Amniotic epithelial cell (primary cell): ENCODE results near the gene TBC1D7.

Source experiments
- DNase-seq: peaks from one replicate; pipeline ENCODE4 v3.0.0-alpha.2; 2010; ENCODE audit warnings: low read depth

Gene TBC1D7

GRCh38 chr6:13290335-13290734 is 38.0 kb downstream of the TBC1D7 start:
- DNase-seq: peak; percentile 41

- peak; percentile 40 for DNase-seq
These were observed 38.5 kb downstream of the TBC1D7 start for GRCh38 chr6:13289789-13290318.

- no peak for DNase-seq
These were observed 39.4 kb downstream of the TBC1D7 start for GRCh38 chr6:13288969-13289391.

GRCh38 chr6:13288481-13288880 is 39.9 kb downstream of the TBC1D7 start:
- DNase-seq: no peak

- DNase-seq: no peak
These were observed 41.2 kb downstream of the TBC1D7 start for GRCh38 chr6:13287104-13287503.

GRCh38 chr6:13286181-13286580 is 42.2 kb downstream of the TBC1D7 start:
- DNase-seq: no peak

- DNase-seq: no peak
These were observed 42.6 kb downstream of the TBC1D7 start for GRCh38 chr6:13285705-13286104.

GRCh38 chr6:13284646-13285045 is 43.7 kb downstream of the TBC1D7 start:
- no peak for DNase-seq

- no peak for DNase-seq
These were observed 45.0 kb downstream of the TBC1D7 start for GRCh38 chr6:13283331-13283730.

GRCh38 chr6:13282393-13283069 is 45.8 kb downstream of the TBC1D7 start:
- no peak for DNase-seq

- peak; percentile 50 for DNase-seq
These were observed 46.7 kb downstream of the TBC1D7 start for GRCh38 chr6:13281686-13282085.

GRCh38 chr6:13280254-13280653 is 48.1 kb downstream of the TBC1D7 start:
- DNase-seq: no peak

- no peak for DNase-seq
These were observed 49.3 kb downstream of the TBC1D7 start for GRCh38 chr6:13278991-13279390.

- DNase-seq: no peak
These were observed 50.2 kb downstream of the TBC1D7 start for GRCh38 chr6:13278164-13278563.

GRCh38 chr6:13277231-13277630 is 51.1 kb downstream of the TBC1D7 start:
- no peak for DNase-seq

GRCh38 chr6:13275435-13275989 is 52.8 kb downstream of the TBC1D7 start:
- DNase-seq: no peak

- DNase-seq: no peak
These were observed 53.5 kb downstream of the TBC1D7 start for GRCh38 chr6:13274707-13275434.

GRCh38 chr6:13273931-13274706 is 54.2 kb downstream of the TBC1D7 start:
- DNase-seq: peak; percentile 41

GRCh38 chr6:13273202-13273930 is 55.0 kb downstream of the TBC1D7 start:
- DNase-seq: no peak

GRCh38 chr6:13272131-13273046 is 55.9 kb downstream of the TBC1D7 start:
- peak; percentile 23 for DNase-seq
